GM23338 (cell line): ENCODE results near the gene FCHO2.

Experiments
- EZH2 ChIP-seq: fragments of 200-600 bp; sonication (generic); IDR thresholded peaks from one replicate; pipeline ENCODE4 v1.8.0; 2017; ENCODE audit warnings: antibody characterized with exemption, mild to moderate bottlenecking, low read depth; ENCODE audit not compliant: unreplicated experiment
- EZH2phosphoT487 ChIP-seq: fragments of 200-600 bp; sonication (generic); IDR thresholded peaks from one replicate; pipeline ENCODE4 v1.8.1; 2018; ENCODE audit warnings: antibody characterized with exemption; ENCODE audit not compliant: unreplicated experiment
- JUNB ChIP-seq: IDR thresholded peaks from one replicate; pipeline ENCODE4 v1.6.1; 2016; ENCODE audit warnings: antibody characterized with exemption; ENCODE audit not compliant: unreplicated experiment
- POLR2AphosphoS5 ChIP-seq: IDR thresholded peaks from 2 replicates; pipeline ENCODE4 v1.6.1; 2016; ENCODE audit warnings: antibody characterized with exemption, low read depth
- TF ChIP-seq, protein P1 (sequence below), 2 experiments: fragments of 200-600 bp in 1 of 2; sonication (generic) in 1 of 2; conservative IDR thresholded peaks; 2 replicates each; pipeline versions ENCODE4 v1.5.1 to v1.6.1; 2016 to 2017; ENCODE audit warnings: antibody characterized with exemption in 2 of 2, low read depth in 2 of 2, mild to moderate bottlenecking in 2 of 2, moderate library complexity in 1 of 2

DNA sequence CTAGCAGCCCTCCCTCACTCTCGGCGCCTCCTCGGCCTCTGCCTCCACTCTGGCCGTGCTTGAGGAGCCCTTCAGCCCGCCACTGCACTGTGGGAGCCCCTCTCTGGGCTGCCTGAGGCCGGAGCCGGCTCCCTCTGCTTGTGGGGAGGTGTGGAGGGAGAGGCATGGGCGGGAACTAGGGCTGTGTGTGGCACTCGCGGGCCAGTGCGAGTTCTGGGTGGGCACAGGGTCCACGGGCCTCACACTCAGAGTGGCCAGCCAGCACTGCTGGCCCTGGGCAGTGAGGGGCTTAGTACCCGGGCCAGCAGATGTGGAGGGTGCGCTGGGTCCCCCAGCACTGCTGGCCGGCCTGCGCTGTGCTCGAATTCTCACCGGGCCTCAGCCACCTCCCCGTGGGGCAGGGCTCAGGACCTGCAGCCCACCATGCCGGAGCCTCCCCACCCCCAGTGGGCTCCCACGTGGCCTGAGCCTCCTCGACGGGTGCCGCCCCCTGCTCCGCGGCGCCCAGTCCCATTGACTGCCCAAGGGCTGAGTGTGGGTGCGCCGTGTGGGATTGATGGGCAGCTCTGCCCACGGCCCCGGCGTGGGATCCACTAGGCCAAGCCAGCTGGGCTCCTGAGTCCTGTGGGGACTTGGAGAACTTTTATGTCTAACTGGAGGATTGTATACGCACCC is 30.4 kb upstream of the FCHO2 start:
- TF ChIP-seq, protein P1, sequence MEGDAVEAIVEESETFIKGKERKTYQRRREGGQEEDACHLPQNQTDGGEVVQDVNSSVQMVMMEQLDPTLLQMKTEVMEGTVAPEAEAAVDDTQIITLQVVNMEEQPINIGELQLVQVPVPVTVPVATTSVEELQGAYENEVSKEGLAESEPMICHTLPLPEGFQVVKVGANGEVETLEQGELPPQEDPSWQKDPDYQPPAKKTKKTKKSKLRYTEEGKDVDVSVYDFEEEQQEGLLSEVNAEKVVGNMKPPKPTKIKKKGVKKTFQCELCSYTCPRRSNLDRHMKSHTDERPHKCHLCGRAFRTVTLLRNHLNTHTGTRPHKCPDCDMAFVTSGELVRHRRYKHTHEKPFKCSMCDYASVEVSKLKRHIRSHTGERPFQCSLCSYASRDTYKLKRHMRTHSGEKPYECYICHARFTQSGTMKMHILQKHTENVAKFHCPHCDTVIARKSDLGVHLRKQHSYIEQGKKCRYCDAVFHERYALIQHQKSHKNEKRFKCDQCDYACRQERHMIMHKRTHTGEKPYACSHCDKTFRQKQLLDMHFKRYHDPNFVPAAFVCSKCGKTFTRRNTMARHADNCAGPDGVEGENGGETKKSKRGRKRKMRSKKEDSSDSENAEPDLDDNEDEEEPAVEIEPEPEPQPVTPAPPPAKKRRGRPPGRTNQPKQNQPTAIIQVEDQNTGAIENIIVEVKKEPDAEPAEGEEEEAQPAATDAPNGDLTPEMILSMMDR (conservative IDR thresholded peaks at IDR 0.05; ENCODE audit: low read depth in 2 of 2), result no peak
- TF ChIP-seq JUNB (no peak), POLR2AphosphoS5 (no peak), EZH2phosphoT487 (no peak), EZH2 (no peak)
